B cell (primary cell): Measurements from ENCODE around the gene HEG1. TPM values are rescaled to one million over a fixed set of nuclear protein-coding genes. Genes with fewer than 3 reads are reported as not detected.

ENCODE experiments used
- ATAC-seq: fragments of 200-7000 bp; cut with Tn5 transposase; one replicate; pipeline ENCODE4 v1.10.0; 2021; ENCODE audit warnings: low read depth, mild to moderate bottlenecking, moderate number of reproducible peaks, moderate library complexity
- CTCF ChIA-PET: fragments of 350-600 bp; sonication (Branson Sonifier 250); formaldehyde crosslinking; loops from one replicate; lab custom pipeline; 2021; ENCODE audit warnings: antibody characterized with exemption, inconsistent platforms; lab: Charles Lee
- POLR2A ChIA-PET: fragments of 350-600 bp; sonication (Branson Sonifier 250); formaldehyde crosslinking; loops from one replicate; lab custom pipeline; 2021; ENCODE audit warnings: antibody characterized with exemption; lab: Charles Lee
- DNase-seq: peaks from one replicate; pipeline ENCODE4 v3.0.0; 2013
- H2AFZ ChIP-seq: 2 replicates; pipeline ENCODE4 v1.6.1; 2012; ENCODE audit warnings: mild to moderate bottlenecking, low read depth, low read length; ENCODE audit not compliant: insufficient read depth, poor library complexity, severe bottlenecking
- H3K27ac ChIP-seq, 2 donors: 1 replicate in 1 of 2; 2 replicates in 1 of 2; pipeline ENCODE4 v1.5.1; 2012 to 2013; ENCODE audit warnings: low read length in 2 of 2, mild to moderate bottlenecking in 2 of 2, moderate library complexity in 1 of 2
- H3K27me3 ChIP-seq, 4 experiments: fragments of 200-600 bp in 1 of 4; sonication (generic) in 1 of 4; replicated peaks in 1 of 4; 1 replicate in 2 of 4; 2 replicates in 2 of 4; pipeline versions ENCODE4 v1.6.1 to v1.7.0; 2013 to 2016; ENCODE audit warnings: low read length in 3 of 4, mild to moderate bottlenecking in 2 of 4, mixed read lengths in 1 of 4, moderate library complexity in 1 of 4; ENCODE audit not compliant: insufficient read depth in 4 of 4, control insufficient read depth in 3 of 4; ENCODE audit errors: control extremely low read depth in 1 of 4
- H3K36me3 ChIP-seq, 2 experiments: replicated peaks in 1 of 2; 1 replicate in 1 of 2; 2 replicates in 1 of 2; pipeline versions ENCODE4 v1.6.1 to v1.7.1; 2013; ENCODE audit warnings: low read length in 1 of 2; ENCODE audit not compliant: insufficient read depth in 2 of 2, control insufficient read depth in 1 of 2; ENCODE audit errors: control extremely low read depth in 1 of 2, extremely low read depth in 1 of 2
- H3K4me1 ChIP-seq, 2 donors: fragments of 200-600 bp in 1 of 2; sonication (generic) in 1 of 2; 1 replicate in 1 of 2; 2 replicates in 1 of 2; pipeline versions ENCODE4 v1.5.1 to v1.6.1; 2013 to 2017; ENCODE audit warnings: low read length in 2 of 2; ENCODE audit not compliant: control insufficient read depth in 2 of 2, insufficient read depth in 2 of 2
- H3K4me2 ChIP-seq: replicated peaks from 2 replicates; pipeline ENCODE3; 2012; ENCODE audit warnings: mild to moderate bottlenecking, low read depth, low read length; ENCODE audit not compliant: poor library complexity, severe bottlenecking
- H3K4me3 ChIP-seq, 5 experiments: fragments of 200-600 bp in 1 of 5; sonication (generic) in 1 of 5; 1 replicate in 3 of 5; 2 replicates in 2 of 5; pipeline versions ENCODE4 v1.5.1 to v1.7.0; 2011 to 2016; ENCODE audit warnings: low read length in 4 of 5, mild to moderate bottlenecking in 4 of 5, low read depth in 2 of 5, control low read depth in 1 of 5, moderate library complexity in 1 of 5; ENCODE audit not compliant: insufficient read depth in 1 of 5; ENCODE audit errors: control extremely low read depth in 1 of 5, extremely low read depth in 1 of 5
- H3K79me2 ChIP-seq: fragments of 200-600 bp; sonication (generic); one replicate; pipeline ENCODE4 v1.6.0; 2016; ENCODE audit warnings: low read length; ENCODE audit not compliant: control insufficient read depth, insufficient read depth
- H3K9ac ChIP-seq: fragments of 200-600 bp; sonication (generic); 2 replicates; pipeline ENCODE4 v1.6.1; 2017; ENCODE audit warnings: mild to moderate bottlenecking, low read length, moderate library complexity
- H3K9me3 ChIP-seq, 3 donors: one replicate each; pipeline versions ENCODE4 v1.6.1 to v1.7.1; 2013; ENCODE audit warnings: low read length in 2 of 3; ENCODE audit not compliant: control insufficient read depth in 2 of 3, insufficient read depth in 1 of 3; ENCODE audit errors: control extremely low read depth in 1 of 3
- H4K20me1 ChIP-seq: 2 replicates; pipeline ENCODE4 v1.6.0; 2012; ENCODE audit warnings: mild to moderate bottlenecking, low read length; ENCODE audit not compliant: insufficient read depth, control insufficient read depth, poor library complexity, severe bottlenecking
- H3K27ac Mint-ChIP-seq: one replicate; pipeline ENCODE4 v1.8.0; 2021; ENCODE audit warnings: mixed read lengths
- H3K27me3 Mint-ChIP-seq: one replicate; pipeline ENCODE4 v1.8.0; 2021; ENCODE audit warnings: mixed read lengths
- H3K4me1 Mint-ChIP-seq: one replicate; pipeline ENCODE4 v1.8.0; 2021; ENCODE audit warnings: mixed read lengths
- H3K4me3 Mint-ChIP-seq: one replicate; pipeline ENCODE4 v1.8.0; 2021; ENCODE audit warnings: mixed read lengths
- H3K9me3 Mint-ChIP-seq: one replicate; pipeline ENCODE4 v1.8.0; 2022; ENCODE audit warnings: mixed read lengths; ENCODE audit not compliant: insufficient read depth
- EZH2 ChIP-seq: IDR thresholded peaks from 2 replicates; pipeline ENCODE4 v1.6.1; 2012; ENCODE audit warnings: borderline replicate concordance, low read depth, mild to moderate bottlenecking, moderate library complexity, low read length; ENCODE audit not compliant: insufficient read depth, poor library complexity, severe bottlenecking
- WGBS: methylation state at CpG from one replicate; pipeline ENCODE4 v1.1.5; 2013; ENCODE audit warnings: missing lambda C conversion rate; ENCODE audit not compliant: insufficient coverage; 5-methylcytosine and 5-hydroxymethylcytosine counted together
- intact Hi-C: fragments of 100-400 bp; cut with micrococcal nuclease; formaldehyde crosslinking; loops from one replicate; pipeline ENCODE4 v1.10.0; 2022
- polyA minus RNA-seq: library from RNA; depleted of rRNA, polyadenylated mRNA; stranded (reverse); fragments of >200 nt; gene quantifications from 2 replicates; pipeline ENCODE4 v1.2.3, GENCODE V29; 2012
- polyA plus RNA-seq: library from polyadenylated mRNA; depleted of rRNA; stranded (reverse); fragments of >200 nt; gene quantifications from 2 replicates; pipeline ENCODE4 v1.2.3, GENCODE V29; 2012
- total RNA-seq, 2 donors: library from RNA; stranded (reverse); fragments of 120-200 nt in 1 of 2; gene quantifications; 1 replicate in 1 of 2; 2 replicates in 1 of 2; pipeline versions ENCODE4 v1.2.3 to v1.2.4, GENCODE V29; 2013 to 2022
- TF ChIP-seq, protein P1 (sequence below): fragments of 200-600 bp; IDR thresholded peaks from one replicate; pipeline ENCODE4 v1.8.0; 2022; ENCODE audit warnings: antibody characterized with exemption, mild to moderate bottlenecking

HEG1 gene, protein sequence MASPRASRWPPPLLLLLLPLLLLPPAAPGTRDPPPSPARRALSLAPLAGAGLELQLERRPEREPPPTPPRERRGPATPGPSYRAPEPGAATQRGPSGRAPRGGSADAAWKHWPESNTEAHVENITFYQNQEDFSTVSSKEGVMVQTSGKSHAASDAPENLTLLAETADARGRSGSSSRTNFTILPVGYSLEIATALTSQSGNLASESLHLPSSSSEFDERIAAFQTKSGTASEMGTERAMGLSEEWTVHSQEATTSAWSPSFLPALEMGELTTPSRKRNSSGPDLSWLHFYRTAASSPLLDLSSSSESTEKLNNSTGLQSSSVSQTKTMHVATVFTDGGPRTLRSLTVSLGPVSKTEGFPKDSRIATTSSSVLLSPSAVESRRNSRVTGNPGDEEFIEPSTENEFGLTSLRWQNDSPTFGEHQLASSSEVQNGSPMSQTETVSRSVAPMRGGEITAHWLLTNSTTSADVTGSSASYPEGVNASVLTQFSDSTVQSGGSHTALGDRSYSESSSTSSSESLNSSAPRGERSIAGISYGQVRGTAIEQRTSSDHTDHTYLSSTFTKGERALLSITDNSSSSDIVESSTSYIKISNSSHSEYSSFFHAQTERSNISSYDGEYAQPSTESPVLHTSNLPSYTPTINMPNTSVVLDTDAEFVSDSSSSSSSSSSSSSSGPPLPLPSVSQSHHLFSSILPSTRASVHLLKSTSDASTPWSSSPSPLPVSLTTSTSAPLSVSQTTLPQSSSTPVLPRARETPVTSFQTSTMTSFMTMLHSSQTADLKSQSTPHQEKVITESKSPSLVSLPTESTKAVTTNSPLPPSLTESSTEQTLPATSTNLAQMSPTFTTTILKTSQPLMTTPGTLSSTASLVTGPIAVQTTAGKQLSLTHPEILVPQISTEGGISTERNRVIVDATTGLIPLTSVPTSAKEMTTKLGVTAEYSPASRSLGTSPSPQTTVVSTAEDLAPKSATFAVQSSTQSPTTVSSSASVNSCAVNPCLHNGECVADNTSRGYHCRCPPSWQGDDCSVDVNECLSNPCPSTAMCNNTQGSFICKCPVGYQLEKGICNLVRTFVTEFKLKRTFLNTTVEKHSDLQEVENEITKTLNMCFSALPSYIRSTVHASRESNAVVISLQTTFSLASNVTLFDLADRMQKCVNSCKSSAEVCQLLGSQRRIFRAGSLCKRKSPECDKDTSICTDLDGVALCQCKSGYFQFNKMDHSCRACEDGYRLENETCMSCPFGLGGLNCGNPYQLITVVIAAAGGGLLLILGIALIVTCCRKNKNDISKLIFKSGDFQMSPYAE (N-terminal part only)
- 8.9 and 9.2 TPM in 2 replicates for total RNA-seq
- total RNA-seq (2013): 3.7 TPM
- polyA plus RNA-seq: 2.4 and 5.1 TPM in 2 replicates
- 4.1 and 4.7 TPM in 2 replicates for polyA minus RNA-seq

DNA sequence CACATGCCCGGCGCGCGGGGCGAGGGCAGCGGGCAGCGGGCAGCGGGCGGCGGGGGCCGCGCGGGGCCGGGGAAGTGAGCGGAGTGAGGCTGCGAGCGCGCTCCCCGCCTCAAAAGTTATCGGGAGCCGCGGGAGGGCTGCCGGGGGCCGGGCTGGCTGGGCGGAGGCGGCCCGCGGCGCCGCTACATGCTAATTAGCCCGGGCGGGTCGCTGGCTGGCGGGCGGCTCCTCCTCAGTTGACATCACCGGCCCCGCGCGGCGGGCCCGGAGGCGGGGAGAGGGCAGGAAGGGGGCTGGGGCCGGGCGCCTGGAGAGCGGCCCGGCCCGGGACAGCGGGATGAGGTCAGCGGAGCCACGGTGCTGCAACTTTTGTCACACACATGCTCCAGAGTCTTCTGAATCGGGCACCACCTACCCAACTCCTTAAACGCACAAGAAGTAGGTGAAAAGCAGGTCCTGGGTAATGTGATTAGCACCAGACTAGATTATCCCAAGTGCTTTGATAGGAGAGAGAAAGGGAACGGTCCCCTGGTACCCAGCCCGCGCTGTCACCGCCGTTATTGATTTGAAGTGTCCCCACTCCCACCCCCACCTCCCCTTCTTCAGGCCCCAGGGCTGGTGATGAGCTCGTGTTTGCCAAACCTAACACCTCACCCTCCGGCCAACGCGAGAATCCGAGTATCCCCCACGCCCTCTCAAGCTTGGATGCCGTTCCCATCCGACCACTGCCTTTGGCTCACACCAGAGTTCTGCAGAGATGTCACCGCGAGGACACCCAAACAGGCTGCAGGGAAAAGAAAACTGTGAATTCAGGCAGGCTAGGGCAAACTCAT, at the start of gene HEG1:
TSS of gene HEG1 (minus strand) at position 85 of the 833 bp plus-strand sequence. CDS start 107 bp downstream, outside the sequence.
- peak within 1 kb of the TSS; percentile 47 to 83 (median 69) for H3K4me3 ChIP-seq
- H3K4me1 ChIP-seq: peaks cover 31 to 45% of the 10 kb centered on the region in 2 donors
- Mint-ChIP-seq H3K27me3 (peaks cover 13% of the 10 kb centered on the region), H3K9me3 (no peaks in the 10 kb centered on the region), H3K27ac (peak within 1 kb of the TSS; percentile 83), H3K4me3 (peak within 1 kb of the TSS; percentile 96), H3K4me1 (peaks cover 40% of the 10 kb centered on the region)
- DNase-seq (peak; percentile 80), ATAC-seq (peak; percentile 79)
- WGBS: 5% methylated on average over 55 of the region's 67 CpGs
- H2AFZ ChIP-seq: peak within 1 kb of the TSS; percentile 75
- CTCF ChIA-PET: interaction anchor here (0.7 kb wide), 1 partner anchor 12 kb away, joined by 3 read pairs; no protein-coding TSS in a partner anchor
- peak within 1 kb of the TSS; percentile 44 to 62 for H3K27ac ChIP-seq
- intact Hi-C loops: loop anchor here (2.0 to 10.0 kb wide), 3 partner anchors 91 to 539 kb away; partner anchors contain the start of genes OSBPL11 and ZNF148
- H3K4me2 ChIP-seq: peak within 1 kb of the TSS; percentile 86
- H3K9ac ChIP-seq: peak within 1 kb of the TSS; percentile 70
- POLR2A ChIA-PET: no interaction called here
- H3K36me3 ChIP-seq: no peaks in the 10 kb centered on the region
- TF ChIP-seq EZH2: no peak
- TF ChIP-seq, protein P1, sequence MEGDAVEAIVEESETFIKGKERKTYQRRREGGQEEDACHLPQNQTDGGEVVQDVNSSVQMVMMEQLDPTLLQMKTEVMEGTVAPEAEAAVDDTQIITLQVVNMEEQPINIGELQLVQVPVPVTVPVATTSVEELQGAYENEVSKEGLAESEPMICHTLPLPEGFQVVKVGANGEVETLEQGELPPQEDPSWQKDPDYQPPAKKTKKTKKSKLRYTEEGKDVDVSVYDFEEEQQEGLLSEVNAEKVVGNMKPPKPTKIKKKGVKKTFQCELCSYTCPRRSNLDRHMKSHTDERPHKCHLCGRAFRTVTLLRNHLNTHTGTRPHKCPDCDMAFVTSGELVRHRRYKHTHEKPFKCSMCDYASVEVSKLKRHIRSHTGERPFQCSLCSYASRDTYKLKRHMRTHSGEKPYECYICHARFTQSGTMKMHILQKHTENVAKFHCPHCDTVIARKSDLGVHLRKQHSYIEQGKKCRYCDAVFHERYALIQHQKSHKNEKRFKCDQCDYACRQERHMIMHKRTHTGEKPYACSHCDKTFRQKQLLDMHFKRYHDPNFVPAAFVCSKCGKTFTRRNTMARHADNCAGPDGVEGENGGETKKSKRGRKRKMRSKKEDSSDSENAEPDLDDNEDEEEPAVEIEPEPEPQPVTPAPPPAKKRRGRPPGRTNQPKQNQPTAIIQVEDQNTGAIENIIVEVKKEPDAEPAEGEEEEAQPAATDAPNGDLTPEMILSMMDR: no peak
- peaks cover 0 to 6% (median 2%) of the 10 kb centered on the region in 4 experiments for H3K27me3 ChIP-seq
- no peaks in the 10 kb centered on the region for H3K9me3 ChIP-seq
- no peaks in the 10 kb centered on the region for H3K79me2 ChIP-seq
- no peaks in the 10 kb centered on the region for H4K20me1 ChIP-seq
